ENCODE data around the gene HTR3A.

- TF ChIP-seq CTCF (IDR thresholded peaks at IDR 0.05) (no peak), POLR2A (IDR thresholded peaks at IDR 0.05) (no peak)
Observed at GRCh38 chr11:113992459-113993110, 17.7 kb downstream of the HTR3A start.

Measured in adrenal gland (tissue), 5 donors.